VCaP (cell line): ENCODE results near the gene OR2T1.
"Not testable (repeated sequence)": the region's sequence is repeated elsewhere in the genome, so short reads cannot be mapped to it uniquely, and the experiment has no call there.

Experiments used
- H3K27ac ChIP-seq: fragments of 450-650 bp; 2 replicates; pipeline ENCODE4 v1.5.1; 2017

The OR2T1 gene

GRCh38 chr1:248455045-248455444 is 52.2 kb downstream of the OR2T1 start:
- H3K27ac ChIP-seq: not testable (repeated sequence)

- not testable (repeated sequence) for H3K27ac ChIP-seq
These were observed 53.8 kb downstream of the OR2T1 start for GRCh38 chr1:248456635-248457034.
